ENCODE measurements around the gene CASK.

The CASK gene

DNA sequence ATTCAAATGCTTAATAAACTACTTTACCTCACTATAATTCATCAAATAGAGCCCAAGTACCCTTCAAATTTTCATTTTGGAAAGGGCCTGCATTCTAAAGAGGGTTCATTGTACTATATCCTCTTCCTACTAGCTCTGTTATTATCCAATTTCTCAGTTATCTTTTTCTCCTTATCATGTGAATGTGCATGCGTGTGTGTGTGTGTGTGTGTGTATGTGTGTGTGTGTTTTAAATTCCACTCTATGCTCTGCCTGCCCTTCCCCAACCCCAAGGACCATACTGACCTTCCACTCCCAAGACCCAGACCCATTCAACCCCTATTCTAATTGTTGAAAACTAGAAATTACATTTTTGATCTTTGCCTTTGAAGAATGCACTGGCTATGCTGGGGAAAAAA is 33.3 kb downstream of the CASK start:
- no peak for DNase-seq (ENCODE audit: low read depth)
- H3K4me3 ChIP-seq (ENCODE audit: low read depth, low read length): no peak overlapping the region
- TF ChIP-seq, protein P1, sequence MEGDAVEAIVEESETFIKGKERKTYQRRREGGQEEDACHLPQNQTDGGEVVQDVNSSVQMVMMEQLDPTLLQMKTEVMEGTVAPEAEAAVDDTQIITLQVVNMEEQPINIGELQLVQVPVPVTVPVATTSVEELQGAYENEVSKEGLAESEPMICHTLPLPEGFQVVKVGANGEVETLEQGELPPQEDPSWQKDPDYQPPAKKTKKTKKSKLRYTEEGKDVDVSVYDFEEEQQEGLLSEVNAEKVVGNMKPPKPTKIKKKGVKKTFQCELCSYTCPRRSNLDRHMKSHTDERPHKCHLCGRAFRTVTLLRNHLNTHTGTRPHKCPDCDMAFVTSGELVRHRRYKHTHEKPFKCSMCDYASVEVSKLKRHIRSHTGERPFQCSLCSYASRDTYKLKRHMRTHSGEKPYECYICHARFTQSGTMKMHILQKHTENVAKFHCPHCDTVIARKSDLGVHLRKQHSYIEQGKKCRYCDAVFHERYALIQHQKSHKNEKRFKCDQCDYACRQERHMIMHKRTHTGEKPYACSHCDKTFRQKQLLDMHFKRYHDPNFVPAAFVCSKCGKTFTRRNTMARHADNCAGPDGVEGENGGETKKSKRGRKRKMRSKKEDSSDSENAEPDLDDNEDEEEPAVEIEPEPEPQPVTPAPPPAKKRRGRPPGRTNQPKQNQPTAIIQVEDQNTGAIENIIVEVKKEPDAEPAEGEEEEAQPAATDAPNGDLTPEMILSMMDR (conservative IDR thresholded peaks at IDR 0.05; ENCODE audit: low read depth, low read length): no peak

DNA sequence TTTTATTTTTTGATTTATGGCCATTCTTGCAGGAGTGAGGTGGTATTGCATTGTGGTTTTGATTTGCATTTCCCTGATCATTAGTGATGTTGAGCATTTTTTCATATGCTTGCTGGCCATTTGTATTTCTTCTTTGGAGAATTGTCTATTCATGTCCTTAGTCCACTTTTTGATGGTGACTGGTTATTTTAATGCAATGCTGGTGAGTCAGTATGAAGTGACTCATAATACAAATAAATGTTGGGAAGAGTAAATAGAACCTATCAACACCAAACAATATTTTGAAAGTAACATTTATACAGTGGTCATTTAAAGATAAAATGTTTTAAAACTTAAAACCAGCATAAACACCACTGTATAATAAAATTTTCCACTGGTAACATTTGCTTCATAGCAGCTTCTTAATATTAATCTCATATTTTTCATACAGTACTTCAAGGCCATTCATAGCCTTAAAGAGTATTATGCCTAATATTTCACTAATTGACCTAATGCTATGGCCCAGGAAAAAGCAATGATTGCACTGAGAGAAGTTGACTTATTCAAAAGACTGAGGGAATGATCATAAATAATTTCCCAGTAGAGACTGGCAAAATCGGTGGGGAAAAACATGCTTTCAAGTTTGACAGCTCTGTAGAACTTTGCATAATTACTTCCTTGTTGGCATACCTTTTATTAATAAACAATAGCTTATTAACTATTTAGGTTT is 33.9 kb downstream of the CASK start:
- TF ChIP-seq, protein P1 (conservative IDR thresholded peaks at IDR 0.05; ENCODE audit: low read depth, low read length): no peak
- peak; percentile 27 for DNase-seq (ENCODE audit: low read depth)
- no peak overlapping the region for H3K4me3 ChIP-seq (ENCODE audit: low read depth, low read length)

DNA sequence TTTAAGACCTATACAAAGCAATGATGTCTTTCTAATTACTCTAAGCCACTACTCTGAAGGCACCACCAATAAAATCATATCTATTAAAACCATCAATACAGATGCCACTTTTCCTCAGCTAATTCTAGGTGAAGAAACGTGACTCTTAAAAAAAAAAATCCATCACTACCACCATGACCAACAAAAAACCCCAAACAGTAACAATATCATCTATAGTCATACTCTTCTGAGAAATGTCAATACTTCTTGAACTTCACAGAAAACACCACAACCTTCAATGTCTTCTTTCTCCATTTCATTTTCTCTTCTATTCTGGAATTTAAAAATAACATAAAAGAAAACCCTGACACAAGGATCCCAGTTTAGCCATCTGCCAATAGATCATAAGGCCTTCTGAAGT is 35.7 kb downstream of the CASK start:
- TF ChIP-seq, protein P1 (conservative IDR thresholded peaks at IDR 0.05; ENCODE audit: low read depth, low read length): no peak
- no peak for DNase-seq (ENCODE audit: low read depth)
- no peak overlapping the region for H3K4me3 ChIP-seq (ENCODE audit: low read depth, low read length)

GRCh38 chrX:41885724-41886123 is 37.6 kb downstream of the CASK start:
- no peak for DNase-seq (ENCODE audit: low read depth)
- TF ChIP-seq, protein P1 (conservative IDR thresholded peaks at IDR 0.05; ENCODE audit: low read depth, low read length): no peak
- H3K4me3 ChIP-seq (ENCODE audit: low read depth, low read length): no peak overlapping the region

DNA sequence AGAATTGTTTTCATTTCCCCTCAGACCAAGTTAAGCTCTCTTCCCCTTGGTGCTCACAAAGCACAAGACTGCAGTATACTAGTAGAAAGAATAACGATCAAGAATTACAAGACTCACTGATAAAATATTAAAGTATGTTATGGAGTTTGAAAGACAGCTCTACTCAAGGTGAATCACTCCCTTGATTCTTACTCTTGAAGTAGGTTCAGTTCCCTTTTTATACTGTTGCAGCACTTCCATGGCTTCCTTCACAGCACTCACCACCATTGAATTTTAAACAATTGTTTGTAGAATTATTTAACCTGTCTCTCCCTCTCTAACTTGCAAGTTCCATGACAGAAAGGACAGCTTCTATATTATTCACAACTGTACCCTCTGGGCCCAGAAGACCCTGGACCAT is 42.2 kb downstream of the CASK start:
- TF ChIP-seq, protein P1 (conservative IDR thresholded peaks at IDR 0.05; ENCODE audit: low read depth, low read length): no peak
- H3K4me3 ChIP-seq (ENCODE audit: low read depth, low read length): no peak overlapping the region
- no peak for DNase-seq (ENCODE audit: low read depth)

GRCh38 chrX:41877167-41877566 is 46.2 kb downstream of the CASK start:
- DNase-seq (ENCODE audit: low read depth): no peak
- TF ChIP-seq, protein P1 (conservative IDR thresholded peaks at IDR 0.05; ENCODE audit: low read depth, low read length): no peak
- H3K4me3 ChIP-seq (ENCODE audit: low read depth, low read length): no peak overlapping the region

- H3K4me3 ChIP-seq (ENCODE audit: low read depth, low read length): no peak overlapping the region
- DNase-seq (ENCODE audit: low read depth): peak; percentile 30
- TF ChIP-seq, protein P1 (conservative IDR thresholded peaks at IDR 0.05; ENCODE audit: low read depth, low read length): no peak
Observed at GRCh38 chrX:41875142-41875541, 48.2 kb downstream of the CASK start.
